ENCODE measurements around the gene GFRA1. TPM values are rescaled to one million over a fixed set of nuclear protein-coding genes. Genes with fewer than 3 reads are reported as not detected.

GFRA1 gene
- total RNA-seq, 4 donors from 2014 or later, result 6.2 to 44.5 (median 13.4) TPM

DNA sequence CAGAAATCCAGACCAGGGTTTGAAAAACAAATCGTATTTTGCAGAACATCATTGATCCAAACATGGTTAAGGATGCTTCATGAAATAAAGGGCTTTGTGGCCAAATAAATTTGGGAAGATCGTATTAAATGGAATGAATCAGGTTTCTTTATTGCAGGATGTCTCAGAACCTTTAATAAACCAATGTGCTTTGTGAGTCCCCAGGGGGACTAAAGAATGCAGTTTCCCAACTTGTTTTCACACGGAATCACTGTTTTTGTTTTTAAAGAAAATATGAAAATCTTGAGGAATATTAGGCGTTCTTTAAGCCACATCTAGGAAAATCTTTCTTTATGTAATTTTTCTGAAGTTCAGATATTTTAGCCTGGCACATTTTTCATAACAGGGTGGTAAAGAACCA, 34.4 kb upstream of the GFRA1 start:
- no peak for DNase-seq (ENCODE audit: low spot score in 2 of 2)
- TF ChIP-seq, protein P1, sequence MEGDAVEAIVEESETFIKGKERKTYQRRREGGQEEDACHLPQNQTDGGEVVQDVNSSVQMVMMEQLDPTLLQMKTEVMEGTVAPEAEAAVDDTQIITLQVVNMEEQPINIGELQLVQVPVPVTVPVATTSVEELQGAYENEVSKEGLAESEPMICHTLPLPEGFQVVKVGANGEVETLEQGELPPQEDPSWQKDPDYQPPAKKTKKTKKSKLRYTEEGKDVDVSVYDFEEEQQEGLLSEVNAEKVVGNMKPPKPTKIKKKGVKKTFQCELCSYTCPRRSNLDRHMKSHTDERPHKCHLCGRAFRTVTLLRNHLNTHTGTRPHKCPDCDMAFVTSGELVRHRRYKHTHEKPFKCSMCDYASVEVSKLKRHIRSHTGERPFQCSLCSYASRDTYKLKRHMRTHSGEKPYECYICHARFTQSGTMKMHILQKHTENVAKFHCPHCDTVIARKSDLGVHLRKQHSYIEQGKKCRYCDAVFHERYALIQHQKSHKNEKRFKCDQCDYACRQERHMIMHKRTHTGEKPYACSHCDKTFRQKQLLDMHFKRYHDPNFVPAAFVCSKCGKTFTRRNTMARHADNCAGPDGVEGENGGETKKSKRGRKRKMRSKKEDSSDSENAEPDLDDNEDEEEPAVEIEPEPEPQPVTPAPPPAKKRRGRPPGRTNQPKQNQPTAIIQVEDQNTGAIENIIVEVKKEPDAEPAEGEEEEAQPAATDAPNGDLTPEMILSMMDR (IDR thresholded peaks at IDR 0.05), result no peak
- TF ChIP-seq POLR2A (IDR thresholded peaks at IDR 0.05), result no peak
- intact Hi-C loops (cut with DNase I; ENCODE audit: low total_unique reads), result no loop called here
- 54 to 58% methylated on average over 4 of the region's 4 CpGs for WGBS, 2 donors
- no peak overlapping the region for H3K4me3 ChIP-seq (ENCODE audit: low read depth, poor library complexity, severe bottlenecking)

DNA sequence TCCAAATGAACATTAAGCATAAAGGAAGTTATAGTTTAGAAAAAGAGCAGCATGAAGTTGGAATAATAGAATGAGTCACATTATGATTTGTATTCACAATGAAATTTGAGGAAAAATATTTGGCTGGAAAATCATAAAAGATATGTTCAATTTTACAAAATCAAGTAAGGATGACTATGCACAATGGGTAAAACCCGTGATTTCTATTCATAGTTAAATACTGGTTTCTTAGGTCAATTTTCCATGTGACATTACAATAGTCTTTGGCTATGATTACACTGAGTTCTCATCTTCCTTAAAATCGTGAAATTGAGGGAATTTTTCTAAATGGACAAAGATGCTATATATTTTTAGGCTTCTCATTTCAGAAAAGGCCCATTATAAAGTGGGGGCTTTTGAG, 33.8 kb upstream of the GFRA1 start:
- intact Hi-C loops (cut with DNase I; ENCODE audit: low total_unique reads), result no loop called here
- no peak for DNase-seq (ENCODE audit: low spot score in 2 of 2)
- 54 to 72% methylated on average over 2 of the region's 2 CpGs for WGBS, 2 donors

DNA sequence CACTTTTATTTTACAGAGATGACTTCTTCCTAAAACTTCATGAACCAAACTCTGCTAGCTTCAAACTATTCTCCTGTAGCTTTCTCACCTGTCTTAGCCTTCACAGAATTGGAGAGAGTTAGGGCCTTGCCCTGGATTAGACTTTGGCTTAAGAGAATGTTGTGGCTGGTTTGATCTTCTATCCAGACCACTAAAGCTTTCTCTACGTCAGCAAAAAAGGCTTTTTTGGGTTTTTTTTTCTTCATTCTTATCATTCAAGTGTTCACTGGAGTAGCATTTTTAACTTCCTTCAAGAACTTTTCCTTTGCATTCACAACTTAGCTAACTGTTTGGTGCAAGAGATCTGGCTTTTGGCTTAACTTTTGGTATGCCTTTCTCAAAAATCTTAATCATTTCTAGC, 31.9 kb upstream of the GFRA1 start:
- WGBS, 2 donors, result 74 to 86% methylated on average over 1 of the region's 1 CpG
- TF ChIP-seq, protein P1 (IDR thresholded peaks at IDR 0.05), result no peak
- TF ChIP-seq POLR2A (IDR thresholded peaks at IDR 0.05), result no peak
- no peak for DNase-seq (ENCODE audit: low spot score in 2 of 2)
- no peak overlapping the region for H3K4me3 ChIP-seq (ENCODE audit: low read depth, poor library complexity, severe bottlenecking)
- intact Hi-C loops (cut with DNase I; ENCODE audit: low total_unique reads), result no loop called here

More for the DNA sequence above, 33.8 kb upstream of the GFRA1 start:
- TF ChIP-seq, protein P1 (IDR thresholded peaks at IDR 0.05), result no peak
- no peak for TF ChIP-seq POLR2A (IDR thresholded peaks at IDR 0.05)
- H3K4me3 ChIP-seq (ENCODE audit: low read depth, poor library complexity, severe bottlenecking), result no peak overlapping the region

DNA sequence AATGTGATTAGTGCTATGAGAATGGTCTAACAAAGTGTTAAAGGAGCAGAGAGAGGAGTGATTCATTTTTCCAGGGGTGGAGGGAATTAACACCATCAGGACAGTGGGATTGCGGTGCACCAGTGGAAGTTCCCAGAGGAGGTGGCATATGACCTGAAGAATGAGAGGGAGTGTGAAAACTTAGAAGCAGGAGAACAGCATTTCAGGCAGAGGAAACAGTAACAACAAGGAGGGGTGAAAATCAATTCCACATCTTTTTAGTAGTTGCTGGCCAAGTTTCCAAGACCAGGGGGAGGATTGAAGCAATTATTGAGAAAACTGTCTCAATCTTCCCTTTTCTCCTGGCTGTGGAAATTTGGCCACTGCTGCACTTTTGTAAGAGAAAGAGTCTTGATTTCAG, 27.5 kb upstream of the GFRA1 start:
- peak in 1 of 2 donors; percentile 52 for DNase-seq (ENCODE audit: low spot score in 2 of 2)
- intact Hi-C loops (cut with DNase I; ENCODE audit: low total_unique reads), result no loop called here
- H3K4me3 ChIP-seq (ENCODE audit: low read depth, poor library complexity, severe bottlenecking), result no peak overlapping the region
- WGBS, 2 donors, result 43 to 59% methylated on average over 1 of the region's 1 CpG
- no peak for TF ChIP-seq POLR2A (IDR thresholded peaks at IDR 0.05)
- TF ChIP-seq, protein P1 (IDR thresholded peaks at IDR 0.05), result no peak

GRCh38 chr10:116298586-116298985, 25.6 kb upstream of the GFRA1 start:
- H3K4me3 ChIP-seq (ENCODE audit: low read depth, poor library complexity, severe bottlenecking), result no peak overlapping the region
- DNase-seq (ENCODE audit: low spot score in 2 of 2), result no peak
- intact Hi-C loops (cut with DNase I; ENCODE audit: low total_unique reads), result no loop called here
- no peak for TF ChIP-seq POLR2A (IDR thresholded peaks at IDR 0.05)
- TF ChIP-seq, protein P1 (IDR thresholded peaks at IDR 0.05), result no peak
- 85 to 95% methylated on average over 3 of the region's 3 CpGs for WGBS, 2 donors

DNA sequence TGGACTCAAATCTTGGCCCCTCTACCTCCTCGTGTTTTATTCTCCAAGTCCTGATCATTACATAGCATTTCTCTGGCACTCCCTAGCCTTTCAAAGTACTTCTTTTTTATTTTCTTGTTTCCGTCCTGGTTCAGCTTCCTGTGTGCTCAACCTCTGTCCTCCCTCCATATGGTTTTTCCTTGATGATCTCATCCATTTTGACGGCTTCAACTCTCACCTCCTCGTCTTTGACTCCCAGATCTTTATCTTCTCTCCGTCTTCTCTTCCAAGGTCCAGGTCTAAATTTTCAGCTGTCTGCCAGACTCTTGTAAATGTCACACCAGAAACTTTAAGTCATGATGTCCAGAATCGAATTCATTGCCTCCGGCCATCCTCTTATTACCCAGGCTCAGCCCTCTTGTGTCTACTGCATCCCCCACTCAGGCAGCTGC, 23.3 kb upstream of the GFRA1 start:
- no peak overlapping the region for H3K4me3 ChIP-seq (ENCODE audit: low read depth, poor library complexity, severe bottlenecking)
- TF ChIP-seq POLR2A (IDR thresholded peaks at IDR 0.05), result no peak
- TF ChIP-seq, protein P1 (IDR thresholded peaks at IDR 0.05), result no peak
- WGBS, 2 donors, result 70 to 75% methylated on average over 7 of the region's 7 CpGs
- intact Hi-C loops (cut with DNase I; ENCODE audit: low total_unique reads), result no loop called here
- no peak for DNase-seq (ENCODE audit: low spot score in 2 of 2)

Data from lower leg skin (tissue), 4 donors.